ENCODE data around the gene MYBPC3. TPM values are rescaled to one million over a fixed set of nuclear protein-coding genes. Genes with fewer than 3 reads are reported as not detected.

The MYBPC3 gene
- total and polyA plus RNA-seq, 2 donors (not counting 1 experiment from before 2014, with no cell fraction given), result not detected

GRCh38 chr11:47354913-47355282 lies 2.4 kb upstream of the MYBPC3 start:
- Histone ChIP-seq H3K4me3 (replicated peaks in 1 of 4; ENCODE audit: control extremely low read depth in 1 of 4, insufficient read depth in 1 of 4, low read depth in 3 of 4, low read length in 4 of 4) (peak overlapping the region in 1 of 4 experiments; percentile 40), H2AFZ (ENCODE audit: low read length) (peak overlapping the region; percentile 14), H3K36me3 (ENCODE audit: control insufficient read depth, insufficient read depth, low read length) (no peaks in the 10 kb centered on the region), H3K27me3 (ENCODE audit: control insufficient read depth, insufficient read depth, low read length) (no peaks in the 10 kb centered on the region), H3K9ac (ENCODE audit: insufficient read depth, low read length) (no peak overlapping the region), H3K4me2 (ENCODE audit: extremely low read depth, insufficient read depth, low read length) (no peak overlapping the region), H3K79me2 (ENCODE audit: control insufficient read depth, insufficient read depth, low read length) (no peaks in the 10 kb centered on the region), H4K20me1 (ENCODE audit: control insufficient read depth, extremely low read depth, insufficient read depth, low read length) (no peaks in the 10 kb centered on the region), H3K4me1 (ENCODE audit: control insufficient read depth, extremely low read depth, insufficient read depth, low read length) (no peaks in the 10 kb centered on the region), H3K9me3 (ENCODE audit: control insufficient read depth, insufficient read depth, low read depth, low read length) (no peaks in the 10 kb centered on the region), H3K27ac (ENCODE audit: insufficient read depth, low read length) (no peak overlapping the region)
- TF ChIP-seq CTCF (conservative IDR thresholded peaks at IDR 0.05 in 1 of 2, IDR thresholded peaks at IDR 0.05 in 1 of 2; ENCODE audit: low read depth in 1 of 2, low read length in 2 of 2) (no peak), EZH2 (IDR thresholded peaks at IDR 0.05; ENCODE audit: low read length, missing control alignments) (no peak)
- peak in 1 of 2 donors; percentile 11 for DNase-seq (ENCODE audit: low read depth in 2 of 2)

- no peaks in the 10 kb centered on the region for H3K27me3 ChIP-seq (ENCODE audit: control insufficient read depth, insufficient read depth, low read length)
- H2AFZ ChIP-seq (ENCODE audit: low read length), result peak overlapping the region; percentile 14
- DNase-seq (ENCODE audit: low read depth in 2 of 2), result no peak
- H3K79me2 ChIP-seq (ENCODE audit: control insufficient read depth, insufficient read depth, low read length), result no peaks in the 10 kb centered on the region
- no peaks in the 10 kb centered on the region for H3K9me3 ChIP-seq (ENCODE audit: control insufficient read depth, insufficient read depth, low read depth, low read length)
- no peak overlapping the region for H3K27ac ChIP-seq (ENCODE audit: insufficient read depth, low read length)
- no peak overlapping the region for H3K9ac ChIP-seq (ENCODE audit: insufficient read depth, low read length)
- H3K4me3 ChIP-seq (replicated peaks in 1 of 4; ENCODE audit: control extremely low read depth in 1 of 4, insufficient read depth in 1 of 4, low read depth in 3 of 4, low read length in 4 of 4), result no peak overlapping the region
- no peaks in the 10 kb centered on the region for H3K36me3 ChIP-seq (ENCODE audit: control insufficient read depth, insufficient read depth, low read length)
- no peaks in the 10 kb centered on the region for H3K4me1 ChIP-seq (ENCODE audit: control insufficient read depth, extremely low read depth, insufficient read depth, low read length)
- no peak for TF ChIP-seq CTCF (conservative IDR thresholded peaks at IDR 0.05 in 1 of 2, IDR thresholded peaks at IDR 0.05 in 1 of 2; ENCODE audit: low read depth in 1 of 2, low read length in 2 of 2)
- no peak for TF ChIP-seq EZH2 (IDR thresholded peaks at IDR 0.05; ENCODE audit: low read length, missing control alignments)
- H4K20me1 ChIP-seq (ENCODE audit: control insufficient read depth, extremely low read depth, insufficient read depth, low read length), result no peaks in the 10 kb centered on the region
- no peak overlapping the region for H3K4me2 ChIP-seq (ENCODE audit: extremely low read depth, insufficient read depth, low read length)
Observed at GRCh38 chr11:47353978-47354774, 1.7 kb upstream of the MYBPC3 start.

- H3K4me2 ChIP-seq (ENCODE audit: extremely low read depth, insufficient read depth, low read length), result no peak overlapping the region
- no peak for TF ChIP-seq CTCF (conservative IDR thresholded peaks at IDR 0.05 in 1 of 2, IDR thresholded peaks at IDR 0.05 in 1 of 2; ENCODE audit: low read depth in 1 of 2, low read length in 2 of 2)
- no peak for TF ChIP-seq EZH2 (IDR thresholded peaks at IDR 0.05; ENCODE audit: low read length, missing control alignments)
- H3K4me3 ChIP-seq (replicated peaks in 1 of 4; ENCODE audit: control extremely low read depth in 1 of 4, insufficient read depth in 1 of 4, low read depth in 3 of 4, low read length in 4 of 4), result no peak overlapping the region
- DNase-seq (ENCODE audit: low read depth in 2 of 2), result no peak
- H3K9ac ChIP-seq (ENCODE audit: insufficient read depth, low read length), result no peak overlapping the region
- no peaks in the 10 kb centered on the region for H3K27me3 ChIP-seq (ENCODE audit: control insufficient read depth, insufficient read depth, low read length)
- H3K79me2 ChIP-seq (ENCODE audit: control insufficient read depth, insufficient read depth, low read length), result no peaks in the 10 kb centered on the region
- H3K9me3 ChIP-seq (ENCODE audit: control insufficient read depth, insufficient read depth, low read depth, low read length), result no peaks in the 10 kb centered on the region
- no peaks in the 10 kb centered on the region for H3K4me1 ChIP-seq (ENCODE audit: control insufficient read depth, extremely low read depth, insufficient read depth, low read length)
- H3K27ac ChIP-seq (ENCODE audit: insufficient read depth, low read length), result no peak overlapping the region
- H4K20me1 ChIP-seq (ENCODE audit: control insufficient read depth, extremely low read depth, insufficient read depth, low read length), result no peaks in the 10 kb centered on the region
- no peaks in the 10 kb centered on the region for H3K36me3 ChIP-seq (ENCODE audit: control insufficient read depth, insufficient read depth, low read length)
- H2AFZ ChIP-seq (ENCODE audit: low read length), result no peak overlapping the region
Observed at GRCh38 chr11:47351156-47352126, 1.1 kb downstream of the MYBPC3 start.
